ENCODE results near the gene CD74. TPM values are rescaled to one million over a fixed set of nuclear protein-coding genes. Genes with fewer than 3 reads are reported as not detected.

The CD74 gene
- total and polyA plus RNA-seq, 10 of the 15 experiments (the other 5 are each of a cell fraction or from before 2014, with no cell fraction given) = 1,387 to 11,063 (median 3,922) TPM

GRCh38 chr5:150408231-150408943 lies 4.3 kb downstream of the CD74 start (continued):
- TF ChIP-seq EGR1 (IDR thresholded peaks at IDR 0.05; ENCODE audit: borderline replicate concordance in 1 of 2, low read depth in 2 of 2, low read length in 2 of 2) = peak in 1 of 2 experiments; percentile 39; a peak in 1 of 3 replicates
- TF ChIP-seq MEF2A (IDR thresholded peaks at IDR 0.05; ENCODE audit: insufficient read depth, low read depth, low read length) = 0 out of 2 replicates have a peak, but pooled peaks have one; percentile 6
- TF ChIP-seq POU2F2 (IDR thresholded peaks at IDR 0.05; ENCODE audit: borderline replicate concordance, low read depth, low read length) = peak; percentile 85; the same call in 2 of the 3 replicates
- peak; percentile 47; the same call in 1 of the 2 replicates for TF ChIP-seq CHD1 (IDR thresholded peaks at IDR 0.05; ENCODE audit: low read depth, low read length)
- TF ChIP-seq KDM1A (IDR thresholded peaks at IDR 0.05; ENCODE audit: borderline replicate concordance) = no peak
- TF ChIP-seq TBL1XR1 (IDR thresholded peaks at IDR 0.05; ENCODE audit: low read depth, low read length) = peak; percentile 37; the same call in 1 of the 2 replicates
- peak; percentile 9; the same call in 1 of the 2 replicates for TF ChIP-seq BCLAF1 (IDR thresholded peaks at IDR 0.05)
- peak; percentile 85 for TF ChIP-seq SMAD5 (IDR thresholded peaks at IDR 0.05; ENCODE audit: low read depth)
- TF ChIP-seq POLR2AphosphoS5 (IDR thresholded peaks at IDR 0.05; ENCODE audit: low read length) = peak; percentile 94
- peak; percentile 98 for TF ChIP-seq PAX8 (IDR thresholded peaks at IDR 0.05)
- TF ChIP-seq BACH1 (IDR thresholded peaks at IDR 0.05; ENCODE audit: borderline replicate concordance) = peak; percentile 92; the same call in 1 of the 2 replicates
- no peak for TF ChIP-seq STAT1 (conservative IDR thresholded peaks at IDR 0.05)
- TF ChIP-seq IKZF1 (conservative IDR thresholded peaks at IDR 0.05) = 0 out of 2 replicates have a peak, but pooled peaks have one; percentile 1
- no peak for TF ChIP-seq YY1 (IDR thresholded peaks at IDR 0.05; ENCODE audit: low read depth, low read length)
- peak; percentile 80 for TF ChIP-seq POLR2A (IDR thresholded peaks at IDR 0.05; ENCODE audit: low read depth, low read length)
- TF ChIP-seq SMAD1 (IDR thresholded peaks at IDR 0.05; ENCODE audit: low read depth, partially characterized antibody) = peak; percentile 50
- 0 out of 2 replicates have a peak, but pooled peaks have one; percentile 17 for TF ChIP-seq TCF7 (IDR thresholded peaks at IDR 0.05; ENCODE audit: borderline replicate concordance)
- TF ChIP-seq RFX5 (IDR thresholded peaks at IDR 0.05; ENCODE audit: low read depth, low read length) = no peak
- peak; percentile 55; the same call in 1 of the 2 replicates for TF ChIP-seq PKNOX1 (IDR thresholded peaks at IDR 0.05)
- no peak for TF ChIP-seq SP1 (IDR thresholded peaks at IDR 0.05; ENCODE audit: low read depth, low read length)
- 0 out of 2 replicates have a peak, but pooled peaks have one; percentile 68 for TF ChIP-seq ESRRA (IDR thresholded peaks at IDR 0.05; ENCODE audit: low read length)
- TF ChIP-seq NFIC (IDR thresholded peaks at IDR 0.05; ENCODE audit: low read depth, low read length) = no peak
- TF ChIP-seq SRF (IDR thresholded peaks at IDR 0.05; ENCODE audit: low read depth in 2 of 2, low read length in 2 of 2) = no peak
- no peak for TF ChIP-seq TARDBP (IDR thresholded peaks at IDR 0.05; ENCODE audit: borderline replicate concordance)

Data from GM12878 (cell line).